ENCODE results near the gene SELENON.
"Not testable (repeated sequence)": the region's sequence is repeated elsewhere in the genome, so short reads cannot be mapped to it uniquely, and the experiment has no call there.

DNA sequence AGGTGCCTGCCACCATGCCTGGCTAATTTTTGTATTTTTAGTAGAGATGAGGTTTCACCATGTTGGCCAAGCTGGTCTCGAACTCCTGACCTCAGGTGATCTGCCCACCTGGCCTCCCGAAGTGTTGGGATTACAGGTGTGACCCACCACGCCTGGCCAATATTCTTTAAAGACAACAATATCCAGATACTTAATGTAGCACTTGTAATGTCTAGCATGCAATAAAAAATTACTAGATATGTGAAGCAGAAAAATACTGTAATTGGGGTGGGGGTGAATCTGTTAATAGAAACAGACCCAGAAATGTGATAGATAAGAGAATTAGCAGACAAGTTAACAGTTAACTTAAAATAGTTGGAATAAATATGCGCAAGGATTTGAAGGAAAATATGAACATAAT is 39.8 kb downstream of the SELENON start:
- TF ChIP-seq, protein P1, sequence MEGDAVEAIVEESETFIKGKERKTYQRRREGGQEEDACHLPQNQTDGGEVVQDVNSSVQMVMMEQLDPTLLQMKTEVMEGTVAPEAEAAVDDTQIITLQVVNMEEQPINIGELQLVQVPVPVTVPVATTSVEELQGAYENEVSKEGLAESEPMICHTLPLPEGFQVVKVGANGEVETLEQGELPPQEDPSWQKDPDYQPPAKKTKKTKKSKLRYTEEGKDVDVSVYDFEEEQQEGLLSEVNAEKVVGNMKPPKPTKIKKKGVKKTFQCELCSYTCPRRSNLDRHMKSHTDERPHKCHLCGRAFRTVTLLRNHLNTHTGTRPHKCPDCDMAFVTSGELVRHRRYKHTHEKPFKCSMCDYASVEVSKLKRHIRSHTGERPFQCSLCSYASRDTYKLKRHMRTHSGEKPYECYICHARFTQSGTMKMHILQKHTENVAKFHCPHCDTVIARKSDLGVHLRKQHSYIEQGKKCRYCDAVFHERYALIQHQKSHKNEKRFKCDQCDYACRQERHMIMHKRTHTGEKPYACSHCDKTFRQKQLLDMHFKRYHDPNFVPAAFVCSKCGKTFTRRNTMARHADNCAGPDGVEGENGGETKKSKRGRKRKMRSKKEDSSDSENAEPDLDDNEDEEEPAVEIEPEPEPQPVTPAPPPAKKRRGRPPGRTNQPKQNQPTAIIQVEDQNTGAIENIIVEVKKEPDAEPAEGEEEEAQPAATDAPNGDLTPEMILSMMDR (IDR thresholded peaks at IDR 0.05): not testable (repeated sequence)
- TF ChIP-seq EP300, POLR2A (IDR thresholded peaks at IDR 0.05): not testable (repeated sequence)

Measured in suprapubic skin (tissue), 3 donors.